Muscle layer of duodenum (tissue), 2 donors: ENCODE data around the gene KRTAP1-1.
"Not testable (repeated sequence)": the region's sequence is repeated elsewhere in the genome, so short reads cannot be mapped to it uniquely, and the experiment has no call there.

Experiments used
- H3K27ac ChIP-seq: one replicate; pipeline ENCODE4 v1.7.0; 2013; ENCODE audit warnings: mild to moderate bottlenecking, low read length
- H3K27me3 ChIP-seq: one replicate; pipeline ENCODE4 v1.7.0; 2013; ENCODE audit warnings: low read depth, mild to moderate bottlenecking, control low read depth, low read length
- H3K36me3 ChIP-seq, 2 donors: one replicate each; pipeline ENCODE4 v1.7.0; 2013; ENCODE audit warnings: low read length in 2 of 2, control low read depth in 1 of 2, mild to moderate bottlenecking in 1 of 2; ENCODE audit not compliant: insufficient read depth in 2 of 2, control insufficient read depth in 1 of 2
- H3K4me1 ChIP-seq, 2 donors: one replicate each; pipeline ENCODE4 v1.7.0; 2013; ENCODE audit warnings: low read length in 2 of 2, mild to moderate bottlenecking in 2 of 2, control low read depth in 1 of 2, moderate library complexity in 1 of 2; ENCODE audit not compliant: insufficient read depth in 2 of 2, control insufficient read depth in 1 of 2
- H3K4me3 ChIP-seq, 2 donors: one replicate each; pipeline ENCODE4 v1.7.0; 2013; ENCODE audit warnings: low read length in 2 of 2, low read depth in 1 of 2, mild to moderate bottlenecking in 1 of 2
- H3K9me3 ChIP-seq, 2 donors: one replicate each; pipeline ENCODE4 v1.7.0; 2013; ENCODE audit warnings: low read length in 2 of 2, control low read depth in 1 of 2, mild to moderate bottlenecking in 1 of 2; ENCODE audit not compliant: control insufficient read depth in 1 of 2
- donor health status: healthy.

KRTAP1-1 gene

GRCh38 chr17:41054556-41054955, 13.3 kb upstream of the KRTAP1-1 start:
- not testable (repeated sequence) for H3K4me1 ChIP-seq, H3K9me3 ChIP-seq, H3K27me3 ChIP-seq

GRCh38 chr17:41054025-41054424, 12.8 kb upstream of the KRTAP1-1 start:
- Histone ChIP-seq H3K4me1 (no peaks in the 10 kb centered on the region), H3K36me3 (no peaks in the 10 kb centered on the region), H3K27ac (no peak overlapping the region), H3K27me3 (no peaks in the 10 kb centered on the region), H3K4me3 (no peak overlapping the region), H3K9me3 (peaks cover 0 to 5% of the 10 kb centered on the region in 2 donors)

More at GRCh38 chr17:41054556-41054955, 13.3 kb upstream of the KRTAP1-1 start:
- H3K27ac ChIP-seq, H3K36me3 ChIP-seq, H3K4me3 ChIP-seq: not testable (repeated sequence)

- Histone ChIP-seq H3K9me3 (peaks cover 0 to 3% of the 10 kb centered on the region in 2 donors), H3K4me1 (no peaks in the 10 kb centered on the region), H3K4me3 (no peak overlapping the region), H3K36me3 (no peaks in the 10 kb centered on the region), H3K27ac (no peak overlapping the region), H3K27me3 (no peaks in the 10 kb centered on the region)
These were observed 11.3 kb upstream of the KRTAP1-1 start for GRCh38 chr17:41052566-41052965.

GRCh38 chr17:41049110-41049509, 7.9 kb upstream of the KRTAP1-1 start:
- Histone ChIP-seq H3K9me3 (no peaks in the 10 kb centered on the region), H3K4me1 (no peaks in the 10 kb centered on the region), H3K27me3 (no peaks in the 10 kb centered on the region), H3K4me3 (no peak overlapping the region), H3K27ac (no peak overlapping the region), H3K36me3 (no peaks in the 10 kb centered on the region)

- Histone ChIP-seq H3K36me3 (no peaks in the 10 kb centered on the region), H3K4me3 (no peak overlapping the region), H3K27ac (no peak overlapping the region), H3K27me3 (no peaks in the 10 kb centered on the region), H3K9me3 (peaks cover 0 to 4% of the 10 kb centered on the region in 2 donors), H3K4me1 (no peaks in the 10 kb centered on the region)
These were observed 7.2 kb upstream of the KRTAP1-1 start for GRCh38 chr17:41048441-41048840.

- H3K27ac ChIP-seq, H3K36me3 ChIP-seq, H3K4me1 ChIP-seq, H3K27me3 ChIP-seq, H3K4me3 ChIP-seq, H3K9me3 ChIP-seq: not testable (repeated sequence)
These were observed 5.7 kb upstream of the KRTAP1-1 start, which contains the start of gene KRTAP2-1 for GRCh38 chr17:41046735-41047465. KRTAP2-1 (minus strand) TSS chr17:41047316; CDS start chr17:41047267, 49 bp downstream.

GRCh38 chr17:41042953-41043352, 1.7 kb upstream of the KRTAP1-1 start:
- no peak overlapping the region for H3K4me3 ChIP-seq
- peaks cover 0 to 8% of the 10 kb centered on the region in 2 donors for H3K9me3 ChIP-seq
- no peaks in the 10 kb centered on the region for H3K4me1 ChIP-seq
- H3K27ac ChIP-seq: no peak overlapping the region
- no peaks in the 10 kb centered on the region for H3K27me3 ChIP-seq
- H3K36me3 ChIP-seq: no peaks in the 10 kb centered on the region

GRCh38 chr17:41037853-41038350, 3.3 kb downstream of the KRTAP1-1 start:
- H3K27me3 ChIP-seq: no peaks in the 10 kb centered on the region
- no peaks in the 10 kb centered on the region for H3K4me1 ChIP-seq
- H3K36me3 ChIP-seq: no peaks in the 10 kb centered on the region
- H3K27ac ChIP-seq: no peak overlapping the region
- no peak overlapping the region for H3K4me3 ChIP-seq
- H3K9me3 ChIP-seq: peaks cover 0 to 4% of the 10 kb centered on the region in 2 donors

- H3K27me3 ChIP-seq, H3K36me3 ChIP-seq, H3K9me3 ChIP-seq, H3K4me3 ChIP-seq, H3K4me1 ChIP-seq, H3K27ac ChIP-seq: not testable (repeated sequence)
These were observed 6.8 kb downstream of the KRTAP1-1 start, which contains the start of gene KRTAP1-3 for GRCh38 chr17:41034346-41034935. KRTAP1-3 (minus strand) TSS chr17:41034874; CDS start chr17:41034821, 53 bp downstream.

GRCh38 chr17:41029633-41030245, 11.5 kb downstream of the KRTAP1-1 start, which contains the start of gene KRTAP1-4:
KRTAP1-4 (minus strand) TSS chr17:41030195; CDS start chr17:41030078, 117 bp downstream.
- no peak within 1 kb of the TSS for H3K4me3 ChIP-seq
- no peaks in the 10 kb centered on the region for H3K4me1 ChIP-seq
- H3K27ac ChIP-seq: no peak within 1 kb of the TSS
- no peaks in the 10 kb centered on the region for H3K9me3 ChIP-seq
- no peaks in the 10 kb centered on the region for H3K27me3 ChIP-seq
- no peaks in the 10 kb centered on the region for H3K36me3 ChIP-seq

GRCh38 chr17:41026715-41027471, 14.4 kb downstream of the KRTAP1-1 start, which contains the start of gene KRTAP1-5:
KRTAP1-5 (minus strand) TSS chr17:41027208; CDS start chr17:41027155, 53 bp downstream.
- no peaks in the 10 kb centered on the region for H3K36me3 ChIP-seq
- no peak within 1 kb of the TSS for H3K27ac ChIP-seq
- H3K4me3 ChIP-seq: no peak within 1 kb of the TSS
- no peaks in the 10 kb centered on the region for H3K27me3 ChIP-seq
- H3K4me1 ChIP-seq: no peaks in the 10 kb centered on the region
- H3K9me3 ChIP-seq: no peaks in the 10 kb centered on the region
